ENCODE measurements around the gene EPC2.

GRCh38 chr2:148684507-148684906, 40.0 kb downstream of the EPC2 start:
- TF ChIP-seq CTCF (IDR thresholded peaks at IDR 0.05; ENCODE audit: low read depth, low read length) (no peak), POLR2A (IDR thresholded peaks at IDR 0.05; ENCODE audit: extremely low read depth, insufficient read length) (no peak)
